SK-N-SH (cell line): Measurements from ENCODE around the gene KDM1A. TPM values are rescaled to one million over a fixed set of nuclear protein-coding genes. Genes with fewer than 3 reads are reported as not detected.

Source experiments
- CTCF ChIA-PET: fragments of 300-600, 350-600 bp; formaldehyde crosslinking; extraction: SDS; loops from one replicate; lab custom pipeline; 2021; lab: Yijun Ruan, JAX
- POLR2A ChIA-PET: fragments of 350-600 bp; sonication (Branson Sonifier 250); formaldehyde crosslinking; extraction: SDS; loops from one replicate; lab custom pipeline; 2020; ENCODE audit warnings: antibody characterized with exemption, inconsistent platforms; lab: Yijun Ruan, JAX
- DNase-seq: peaks from one replicate; pipeline ENCODE4 v3.0.0; 2012
- H2AFZ ChIP-seq: fragments of 200-600 bp; sonication (generic); 2 replicates; pipeline ENCODE4 v1.8.1; 2016; ENCODE audit warnings: antibody characterized with exemption, mild to moderate bottlenecking, low read depth
- H3F3A ChIP-seq: fragments of 200-600 bp; sonication (generic); replicated peaks from 2 replicates; pipeline ENCODE3; 2016; ENCODE audit warnings: antibody characterized with exemption, mild to moderate bottlenecking; ENCODE audit not compliant: insufficient read depth
- H3K27ac ChIP-seq, 2 experiments: fragments of 200-500 bp in 1 of 2; fragments of 200-600 bp in 1 of 2; sonication (Bioruptor generic) in 1 of 2; sonication (generic), shearing (Covaris generic) in 1 of 2; 2 replicates each; pipeline versions ENCODE4 v1.5.1 to v1.6.1; 2014 to 2016; ENCODE audit warnings: low read depth in 2 of 2, inconsistent platforms in 1 of 2, low read length in 1 of 2, mild to moderate bottlenecking in 1 of 2, mixed read lengths in 1 of 2
- H3K27me3 ChIP-seq: fragments of 200-600 bp; sonication (generic), shearing (Covaris generic); 2 replicates; pipeline ENCODE4 v1.6.1; 2016; ENCODE audit warnings: mixed run types; ENCODE audit not compliant: insufficient read depth
- H3K36me3 ChIP-seq, 2 experiments: fragments of 200-500 bp in 1 of 2; fragments of 200-600 bp in 1 of 2; sonication (Bioruptor generic) in 1 of 2; sonication (generic) in 1 of 2; replicated peaks in 1 of 2; 2 replicates each; pipeline versions ENCODE3 to v1.5.1; 2014 to 2016; ENCODE audit warnings: low read length in 1 of 2, mild to moderate bottlenecking in 1 of 2; ENCODE audit not compliant: insufficient read depth in 2 of 2, control insufficient read depth in 1 of 2
- H3K4me1 ChIP-seq, 2 experiments: fragments of 200-500 bp in 1 of 2; fragments of 200-600 bp in 1 of 2; sonication (Bioruptor generic) in 1 of 2; sonication (generic), shearing (Covaris generic) in 1 of 2; 2 replicates each; pipeline versions ENCODE4 v1.5.1 to v1.6.1; 2014 to 2016; ENCODE audit warnings: low read depth in 1 of 2, low read length in 1 of 2, mixed run types in 1 of 2; ENCODE audit not compliant: insufficient read depth in 2 of 2, control insufficient read depth in 1 of 2
- H3K4me2 ChIP-seq: fragments of 200-600 bp; sonication (generic), shearing (Covaris generic); 2 replicates; pipeline ENCODE4 v1.6.1; 2017; ENCODE audit warnings: mixed run types
- H3K4me3 ChIP-seq, 2 experiments: fragments of 200-500 bp in 1 of 2; fragments of 200-600 bp in 1 of 2; sonication (Bioruptor generic) in 1 of 2; sonication (generic), shearing (Covaris generic) in 1 of 2; 2 replicates each; pipeline versions ENCODE4 v1.5.1 to v1.8.1; 2014 to 2016; ENCODE audit warnings: low read depth in 2 of 2, inconsistent platforms in 1 of 2, low read length in 1 of 2, mild to moderate bottlenecking in 1 of 2, mixed read lengths in 1 of 2, moderate library complexity in 1 of 2
- H3K79me2 ChIP-seq: fragments of 200-600 bp; sonication (generic); 2 replicates; pipeline ENCODE4 v1.8.1; 2017; ENCODE audit warnings: mild to moderate bottlenecking; ENCODE audit not compliant: insufficient read depth
- H3K9ac ChIP-seq: fragments of 200-600 bp; sonication (generic); 2 replicates; pipeline ENCODE4 v1.6.1; 2017; ENCODE audit warnings: mixed run types
- H3K9me2 ChIP-seq: fragments of 200-600 bp; sonication (generic); 2 replicates; pipeline ENCODE4 v1.6.1; 2017; ENCODE audit warnings: mixed run types
- H3K9me3 ChIP-seq: fragments of 200-600 bp; sonication (generic); 2 replicates; pipeline ENCODE4 v1.6.1; 2017; ENCODE audit warnings: mixed run types, mild to moderate bottlenecking, moderate library complexity
- H4K20me1 ChIP-seq: fragments of 200-600 bp; sonication (generic); 2 replicates; pipeline ENCODE4 v1.6.1; 2017; ENCODE audit warnings: mild to moderate bottlenecking, mixed run types; ENCODE audit not compliant: insufficient read depth
- EP300 ChIP-seq, 2 experiments: IDR thresholded peaks; 2 replicates each; pipeline versions ENCODE4 v1.4.0 to v1.6.1; 2012; ENCODE audit warnings: borderline replicate concordance in 1 of 2, low read depth in 1 of 2, low read length in 1 of 2
- FOXM1 ChIP-seq: IDR thresholded peaks from 2 replicates; pipeline ENCODE4 v1.4.0; 2012; ENCODE audit warnings: low read depth, mild to moderate bottlenecking
- GATA2 ChIP-seq: sonication (generic); formaldehyde crosslinking; IDR thresholded peaks from 2 replicates; pipeline ENCODE4 v1.5.0; 2020; ENCODE audit warnings: mild to moderate bottlenecking, missing genetic modification reagents
- JUND ChIP-seq: IDR thresholded peaks from 2 replicates; pipeline ENCODE4 v1.4.0; 2012
- NFIC ChIP-seq: IDR thresholded peaks from 2 replicates; pipeline ENCODE4 v1.4.0; 2012; ENCODE audit warnings: borderline replicate concordance
- POLR2AphosphoS5 ChIP-seq: IDR thresholded peaks from 2 replicates; pipeline ENCODE4 v1.6.1; 2012; ENCODE audit warnings: low read depth, low read length
- RCOR1 ChIP-seq: fragments of 150-350 bp; IDR thresholded peaks from 2 replicates; pipeline ENCODE4 v1.6.1; 2017; ENCODE audit warnings: antibody characterized with exemption, low read length
- RFX5 ChIP-seq: IDR thresholded peaks from 2 replicates; pipeline ENCODE4 v1.6.1; 2012; ENCODE audit warnings: mild to moderate bottlenecking, improper control_type of control experiment, low read length
- SMC3 ChIP-seq: IDR thresholded peaks from 2 replicates; pipeline ENCODE4 v1.6.1; 2012; ENCODE audit warnings: low read depth, low read length, improper control_type of control experiment
- TEAD4 ChIP-seq: IDR thresholded peaks from 2 replicates; pipeline ENCODE4 v1.4.0; 2012; ENCODE audit warnings: mild to moderate bottlenecking, borderline replicate concordance; ENCODE audit not compliant: insufficient read depth
- YY1 ChIP-seq: IDR thresholded peaks from 2 replicates; pipeline ENCODE4 v1.4.0; 2012; ENCODE audit warnings: low read depth, mild to moderate bottlenecking
- WGBS: methylation state at CpG from one replicate; pipeline ENCODE4 v1.1.6; 2017; ENCODE audit warnings: low lambda C conversion rate; 5-methylcytosine and 5-hydroxymethylcytosine counted together
- polyA plus RNA-seq, 3 experiments: library from polyadenylated mRNA; depleted of rRNA; stranded (reverse); fragments of >200 nt; gene quantifications; 2 replicates each; pipeline ENCODE4 v1.2.3, GENCODE V29; 2012
- TF ChIP-seq, protein P1 (sequence below): IDR thresholded peaks from 2 replicates; pipeline ENCODE4 v1.6.1; 2012; ENCODE audit warnings: mild to moderate bottlenecking, low read depth, low read length, moderate library complexity
- TF ChIP-seq, protein P2 (sequence below): IDR thresholded peaks from 2 replicates; pipeline ENCODE4 v1.4.0; 2012; ENCODE audit warnings: low read depth, borderline replicate concordance

KDM1A gene
- polyA plus RNA-seq, 1 of the 3 experiments (the other 2 are of a cell fraction) = 71.0 TPM

GRCh38 chr1:23126200-23126599, 106.9 kb downstream of the KDM1A start:
- no peak overlapping the region for H3K9ac ChIP-seq
- CTCF ChIA-PET = interaction anchor here (4.1 to 6.7 kb wide), 2 partner anchors 27 to 58 kb away, joined by 17 to 33 read pairs; no protein-coding TSS in a partner anchor
- no peak overlapping the region for H3K27ac ChIP-seq
- peaks cover 50% of the 10 kb centered on the region for H4K20me1 ChIP-seq
- no peak for DNase-seq
- no peaks in the 10 kb centered on the region for H3K27me3 ChIP-seq
- H3K79me2 ChIP-seq = peaks cover 100% of the 10 kb centered on the region
- 100% methylated on average over 1 of the region's 1 CpG for WGBS
- H3K9me2 ChIP-seq = no peaks in the 10 kb centered on the region
- H3F3A ChIP-seq = peaks cover 31% of the 10 kb centered on the region
- H3K36me3 ChIP-seq = peaks cover 0 to 11% of the 10 kb centered on the region in 2 experiments
- TF ChIP-seq SMC3 = no peak
- TF ChIP-seq GATA2 (CRISPR knock-in tag) = no peak
- no peak for TF ChIP-seq YY1
- no peak for TF ChIP-seq TEAD4
- TF ChIP-seq JUND = no peak
- TF ChIP-seq RCOR1 = no peak
- no peak for TF ChIP-seq NFIC
- no peak for TF ChIP-seq POLR2AphosphoS5
- TF ChIP-seq, protein P1, sequence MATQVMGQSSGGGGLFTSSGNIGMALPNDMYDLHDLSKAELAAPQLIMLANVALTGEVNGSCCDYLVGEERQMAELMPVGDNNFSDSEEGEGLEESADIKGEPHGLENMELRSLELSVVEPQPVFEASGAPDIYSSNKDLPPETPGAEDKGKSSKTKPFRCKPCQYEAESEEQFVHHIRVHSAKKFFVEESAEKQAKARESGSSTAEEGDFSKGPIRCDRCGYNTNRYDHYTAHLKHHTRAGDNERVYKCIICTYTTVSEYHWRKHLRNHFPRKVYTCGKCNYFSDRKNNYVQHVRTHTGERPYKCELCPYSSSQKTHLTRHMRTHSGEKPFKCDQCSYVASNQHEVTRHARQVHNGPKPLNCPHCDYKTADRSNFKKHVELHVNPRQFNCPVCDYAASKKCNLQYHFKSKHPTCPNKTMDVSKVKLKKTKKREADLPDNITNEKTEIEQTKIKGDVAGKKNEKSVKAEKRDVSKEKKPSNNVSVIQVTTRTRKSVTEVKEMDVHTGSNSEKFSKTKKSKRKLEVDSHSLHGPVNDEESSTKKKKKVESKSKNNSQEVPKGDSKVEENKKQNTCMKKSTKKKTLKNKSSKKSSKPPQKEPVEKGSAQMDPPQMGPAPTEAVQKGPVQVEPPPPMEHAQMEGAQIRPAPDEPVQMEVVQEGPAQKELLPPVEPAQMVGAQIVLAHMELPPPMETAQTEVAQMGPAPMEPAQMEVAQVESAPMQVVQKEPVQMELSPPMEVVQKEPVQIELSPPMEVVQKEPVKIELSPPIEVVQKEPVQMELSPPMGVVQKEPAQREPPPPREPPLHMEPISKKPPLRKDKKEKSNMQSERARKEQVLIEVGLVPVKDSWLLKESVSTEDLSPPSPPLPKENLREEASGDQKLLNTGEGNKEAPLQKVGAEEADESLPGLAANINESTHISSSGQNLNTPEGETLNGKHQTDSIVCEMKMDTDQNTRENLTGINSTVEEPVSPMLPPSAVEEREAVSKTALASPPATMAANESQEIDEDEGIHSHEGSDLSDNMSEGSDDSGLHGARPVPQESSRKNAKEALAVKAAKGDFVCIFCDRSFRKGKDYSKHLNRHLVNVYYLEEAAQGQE = no peak
- TF ChIP-seq, protein P2, sequence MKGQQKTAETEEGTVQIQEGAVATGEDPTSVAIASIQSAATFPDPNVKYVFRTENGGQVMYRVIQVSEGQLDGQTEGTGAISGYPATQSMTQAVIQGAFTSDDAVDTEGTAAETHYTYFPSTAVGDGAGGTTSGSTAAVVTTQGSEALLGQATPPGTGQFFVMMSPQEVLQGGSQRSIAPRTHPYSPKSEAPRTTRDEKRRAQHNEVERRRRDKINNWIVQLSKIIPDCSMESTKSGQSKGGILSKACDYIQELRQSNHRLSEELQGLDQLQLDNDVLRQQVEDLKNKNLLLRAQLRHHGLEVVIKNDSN = no peak
- H3K4me2 ChIP-seq = no peak overlapping the region
- H2AFZ ChIP-seq = no peak overlapping the region
- H3K4me1 ChIP-seq = peaks cover 6 to 37% of the 10 kb centered on the region in 2 experiments; a peak in 3 of 4 replicates
- H3K4me3 ChIP-seq = no peak overlapping the region
- POLR2A ChIA-PET = no interaction called here
- no peaks in the 10 kb centered on the region for H3K9me3 ChIP-seq

DNA sequence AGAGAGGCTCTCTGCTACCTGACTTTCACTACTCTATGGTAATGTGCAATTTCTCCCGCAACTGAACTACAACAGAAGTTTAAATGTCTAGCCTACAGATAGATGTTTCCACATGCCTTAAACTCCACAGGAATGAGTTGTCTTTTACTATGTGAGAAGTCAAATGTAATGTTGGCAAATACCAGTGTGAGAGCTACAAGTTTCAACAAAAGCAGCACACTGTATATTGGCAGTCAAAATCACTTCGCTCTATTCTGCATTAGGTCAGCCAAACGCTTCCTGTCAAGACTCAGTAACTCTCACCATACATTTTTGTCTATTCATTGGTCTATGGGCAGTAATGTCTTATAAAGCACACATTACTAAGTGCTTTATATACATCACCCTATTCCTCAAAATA, 107.5 kb downstream of the KDM1A start:
- Histone ChIP-seq H3K27me3 (no peaks in the 10 kb centered on the region), H3K79me2 (peaks cover 100% of the 10 kb centered on the region), H3K9ac (no peak overlapping the region), H3F3A (peaks cover 31% of the 10 kb centered on the region), H3K4me3 (no peak overlapping the region), H3K36me3 (peaks cover 0 to 11% of the 10 kb centered on the region in 2 experiments), H3K4me2 (peak overlapping the region; percentile 3; the same call in 1 of the 2 replicates), H3K4me1 (peaks cover 6 to 37% of the 10 kb centered on the region in 2 experiments; a peak in 3 of 4 replicates), H2AFZ (no peak overlapping the region), H4K20me1 (peaks cover 46% of the 10 kb centered on the region), H3K9me3 (no peaks in the 10 kb centered on the region), H3K9me2 (no peaks in the 10 kb centered on the region), H3K27ac (peak overlapping the region in 1 of 2 experiments; percentile 34; a peak in 1 of 4 replicates)
- TF ChIP-seq FOXM1 (no peak), EP300 (IDR thresholded peaks at IDR 0.05; ENCODE audit: borderline replicate concordance in 1 of 2, low read depth in 1 of 2, low read length in 1 of 2) (no peak), RFX5 (no peak)
- POLR2A ChIA-PET = interaction anchor here (0.6 kb wide), 1 partner anchor 51 kb away, joined by 3 read pairs; no protein-coding TSS in a partner anchor
- 93% methylated on average over 3 of the region's 3 CpGs for WGBS
- CTCF ChIA-PET = interaction anchor here (1.2 to 6.7 kb wide), 3 partner anchors 14 to 58 kb away, joined by 5 to 33 read pairs (median 17); no protein-coding TSS in a partner anchor
- DNase-seq = no peak
